Karpas-422 (cell line): ENCODE results near the gene SPHK1. TPM values are rescaled to one million over a fixed set of nuclear protein-coding genes. Genes with fewer than 3 reads are reported as not detected.

Experiments used
- DNase-seq: peaks from one replicate; pipeline ENCODE4 v3.0.0-alpha.2; 2015
- H2AFZ ChIP-seq: fragments of 200-600 bp; sonication (generic); 2 replicates; pipeline ENCODE4 v1.6.1; 2014; ENCODE audit warnings: antibody characterized with exemption, low read length, mixed read lengths
- H3K27ac ChIP-seq: fragments of 200-600 bp; sonication (generic); 2 replicates; pipeline ENCODE4 v1.5.1; 2014; ENCODE audit warnings: mild to moderate bottlenecking, low read length, moderate library complexity
- H3K27me3 ChIP-seq: fragments of 200-600 bp; sonication (generic); 2 replicates; pipeline ENCODE4 v1.6.1; 2014; ENCODE audit warnings: low read length, mixed read lengths
- H3K36me3 ChIP-seq: fragments of 200-600 bp; sonication (generic); 2 replicates; pipeline ENCODE4 v1.6.1; 2014; ENCODE audit warnings: low read length, mixed read lengths; ENCODE audit not compliant: insufficient read depth
- H3K4me1 ChIP-seq: fragments of 200-600 bp; sonication (generic); 2 replicates; pipeline ENCODE4 v1.6.1; 2014; ENCODE audit warnings: mild to moderate bottlenecking, low read length, mixed read lengths
- H3K4me2 ChIP-seq: fragments of 200-600 bp; sonication (generic); 2 replicates; pipeline ENCODE4 v1.6.1; 2014; ENCODE audit warnings: low read length, low read depth, mild to moderate bottlenecking; ENCODE audit not compliant: poor library complexity, severe bottlenecking
- H3K4me3 ChIP-seq: fragments of 200-600 bp; sonication (generic); 2 replicates; pipeline ENCODE4 v1.5.1; 2014; ENCODE audit warnings: mild to moderate bottlenecking, antibody characterized with exemption, low read length, mixed read lengths
- H3K79me2 ChIP-seq: fragments of 200-600 bp; sonication (generic); 2 replicates; pipeline ENCODE4 v1.6.1; 2014; ENCODE audit warnings: mild to moderate bottlenecking, low read length, mixed read lengths
- H3K9ac ChIP-seq: fragments of 200-600 bp; sonication (generic); 2 replicates; pipeline ENCODE4 v1.6.0; 2014; ENCODE audit warnings: low read length
- H3K9me2 ChIP-seq: fragments of 200-600 bp; sonication (generic), shearing (Covaris generic); replicated peaks from 2 replicates; pipeline ENCODE4 v1.6.0; 2014; ENCODE audit warnings: mild to moderate bottlenecking, low read length, moderate library complexity; ENCODE audit not compliant: insufficient read depth
- H3K9me3 ChIP-seq: fragments of 300-700, 200-600 bp; sonication (generic); 2 replicates; pipeline ENCODE4 v1.6.1; 2014; ENCODE audit warnings: low read length, mixed read lengths
- H4K20me1 ChIP-seq: fragments of 200-600 bp; sonication (generic); 2 replicates; pipeline ENCODE4 v1.6.1; 2014; ENCODE audit warnings: mild to moderate bottlenecking, antibody characterized with exemption, low read length, low read depth; ENCODE audit not compliant: insufficient read depth
- total RNA-seq: library from RNA; depleted of rRNA; stranded (reverse); fragments of >200 nt; shearing (Covaris generic); gene quantifications from 2 replicates; pipeline ENCODE4 v1.2.3, GENCODE V29; 2014; ENCODE audit warnings: low replicate concordance

The SPHK1 gene
- total RNA-seq, 1 experiment from 2014 or later: 0.67 TPM

DNA sequence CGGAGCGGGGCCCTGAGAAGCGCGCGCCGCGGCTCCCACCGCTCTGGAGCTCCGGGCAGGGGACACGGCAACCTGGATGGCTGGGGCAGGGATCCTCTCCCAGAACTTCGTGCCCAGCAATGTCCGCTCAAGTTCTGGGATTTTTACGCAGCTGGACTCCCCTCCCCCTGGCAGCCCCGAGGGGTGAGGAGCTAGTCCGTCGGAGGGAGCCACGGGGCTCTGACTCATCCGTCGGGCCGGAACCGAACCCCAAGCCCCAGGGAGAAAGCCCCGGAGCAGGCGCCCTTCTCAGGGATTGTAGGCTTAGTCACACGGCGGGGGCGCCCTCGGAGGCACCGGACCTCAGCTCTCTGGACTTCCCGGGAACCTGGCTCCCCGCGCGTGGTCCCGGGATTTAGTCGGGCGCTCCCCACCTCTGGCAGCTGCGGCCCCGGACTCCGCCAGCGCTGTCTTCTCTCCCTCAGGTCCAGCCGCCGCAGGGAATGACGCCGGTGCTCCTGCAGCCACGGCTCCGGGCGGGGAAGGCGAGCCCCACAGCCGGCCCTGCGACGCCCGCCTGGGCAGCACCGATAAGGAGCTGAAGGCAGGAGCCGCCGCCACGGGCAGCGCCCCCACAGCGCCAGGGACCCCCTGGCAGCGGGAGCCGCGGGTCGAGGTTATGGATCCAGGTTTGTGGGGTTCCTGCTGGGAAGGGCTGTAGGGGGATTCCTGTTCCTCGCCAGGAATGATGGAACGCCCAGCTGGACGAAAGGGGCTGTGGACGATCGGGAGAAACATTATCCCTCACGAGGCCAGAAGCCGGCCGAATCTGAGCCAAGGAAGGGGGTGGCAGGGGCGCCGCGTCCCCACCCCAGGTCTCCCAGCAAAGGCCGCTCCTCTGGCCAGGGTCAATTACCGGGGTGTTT is 830 bp downstream of the SPHK1 start:
- Histone ChIP-seq H3K27ac (no peak overlapping the region), H3K36me3 (no peaks in the 10 kb centered on the region), H3K4me3 (peak overlapping the region; percentile 31; the same call in 1 of the 2 replicates), H3K4me2 (peak overlapping the region; percentile 80), H3K27me3 (no peaks in the 10 kb centered on the region), H3K79me2 (no peaks in the 10 kb centered on the region), H3K4me1 (peaks cover 32% of the 10 kb centered on the region), H4K20me1 (peaks cover 5% of the 10 kb centered on the region; the same call in 1 of the 2 replicates), H3K9ac (0 out of 2 replicates have a peak overlapping the region, but pooled peaks have one; percentile 62), H2AFZ (no peak overlapping the region), H3K9me3 (no peaks in the 10 kb centered on the region), H3K9me2 (no peaks in the 10 kb centered on the region)
- no peak for DNase-seq

DNA sequence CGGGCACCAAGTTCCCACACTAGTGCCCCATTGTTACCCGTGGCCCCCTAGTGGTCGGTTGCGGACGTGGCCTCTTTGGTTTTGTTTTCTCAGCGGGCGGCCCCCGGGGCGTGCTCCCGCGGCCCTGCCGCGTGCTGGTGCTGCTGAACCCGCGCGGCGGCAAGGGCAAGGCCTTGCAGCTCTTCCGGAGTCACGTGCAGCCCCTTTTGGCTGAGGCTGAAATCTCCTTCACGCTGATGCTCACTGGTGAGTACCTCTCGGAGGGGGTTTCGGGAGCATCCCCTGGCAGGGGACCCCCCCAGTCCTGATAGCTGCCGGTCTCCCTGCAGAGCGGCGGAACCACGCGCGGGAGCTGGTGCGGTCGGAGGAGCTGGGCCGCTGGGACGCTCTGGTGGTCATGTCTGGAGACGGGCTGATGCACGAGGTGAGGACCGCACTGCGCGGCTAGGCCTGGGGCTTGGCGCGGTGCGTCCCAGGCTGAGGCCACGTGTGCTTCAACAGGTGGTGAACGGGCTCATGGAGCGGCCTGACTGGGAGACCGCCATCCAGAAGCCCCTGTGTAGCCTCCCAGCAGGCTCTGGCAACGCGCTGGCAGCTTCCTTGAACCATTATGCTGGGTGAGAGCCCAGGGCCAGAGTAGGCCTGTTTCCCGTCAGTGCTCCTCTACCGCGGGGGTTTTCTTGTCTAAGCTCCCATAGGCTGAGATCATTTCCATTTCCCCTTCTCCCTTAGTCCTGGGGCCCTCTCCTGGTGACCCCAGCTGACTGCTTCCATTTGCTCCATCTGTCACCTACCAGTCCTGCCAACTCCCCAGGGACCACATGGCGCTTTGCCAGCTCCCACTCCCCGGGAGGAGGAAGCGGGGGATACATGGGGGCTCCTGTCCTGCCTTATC is 1.7 kb downstream of the SPHK1 start:
- peak; percentile 95 for DNase-seq
- H3K4me3 ChIP-seq: no peak overlapping the region; the same call in 1 of the 2 replicates

DNA sequence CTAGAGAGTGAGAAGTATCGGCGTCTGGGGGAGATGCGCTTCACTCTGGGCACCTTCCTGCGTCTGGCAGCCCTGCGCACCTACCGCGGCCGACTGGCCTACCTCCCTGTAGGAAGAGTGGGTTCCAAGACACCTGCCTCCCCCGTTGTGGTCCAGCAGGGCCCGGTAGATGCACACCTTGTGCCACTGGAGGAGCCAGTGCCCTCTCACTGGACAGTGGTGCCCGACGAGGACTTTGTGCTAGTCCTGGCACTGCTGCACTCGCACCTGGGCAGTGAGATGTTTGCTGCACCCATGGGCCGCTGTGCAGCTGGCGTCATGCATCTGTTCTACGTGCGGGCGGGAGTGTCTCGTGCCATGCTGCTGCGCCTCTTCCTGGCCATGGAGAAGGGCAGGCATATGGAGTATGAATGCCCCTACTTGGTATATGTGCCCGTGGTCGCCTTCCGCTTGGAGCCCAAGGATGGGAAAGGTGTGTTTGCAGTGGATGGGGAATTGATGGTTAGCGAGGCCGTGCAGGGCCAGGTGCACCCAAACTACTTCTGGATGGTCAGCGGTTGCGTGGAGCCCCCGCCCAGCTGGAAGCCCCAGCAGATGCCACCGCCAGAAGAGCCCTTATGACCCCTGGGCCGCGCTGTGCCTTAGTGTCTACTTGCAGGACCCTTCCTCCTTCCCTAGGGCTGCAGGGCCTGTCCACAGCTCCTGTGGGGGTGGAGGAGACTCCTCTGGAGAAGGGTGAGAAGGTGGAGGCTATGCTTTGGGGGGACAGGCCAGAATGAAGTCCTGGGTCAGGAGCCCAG is 2.8 kb downstream of the SPHK1 start:
- Histone ChIP-seq H3K4me3 (no peak overlapping the region), H3K9ac (no peak overlapping the region), H2AFZ (no peak overlapping the region), H3K4me2 (no peak overlapping the region), H3K4me1 (peaks cover 32% of the 10 kb centered on the region), H3K9me3 (no peaks in the 10 kb centered on the region), H3K79me2 (no peaks in the 10 kb centered on the region), H4K20me1 (peaks cover 5% of the 10 kb centered on the region; the same call in 1 of the 2 replicates), H3K27me3 (no peaks in the 10 kb centered on the region), H3K9me2 (no peaks in the 10 kb centered on the region), H3K36me3 (no peaks in the 10 kb centered on the region), H3K27ac (no peak overlapping the region)
- peak; percentile 39 for DNase-seq

More for the DNA sequence above, 1.7 kb downstream of the SPHK1 start:
- no peaks in the 10 kb centered on the region for H3K79me2 ChIP-seq
- H3K9me3 ChIP-seq: no peaks in the 10 kb centered on the region
- peaks cover 32% of the 10 kb centered on the region for H3K4me1 ChIP-seq
- H2AFZ ChIP-seq: peak overlapping the region; percentile 43; the same call in 1 of the 2 replicates
- no peaks in the 10 kb centered on the region for H3K9me2 ChIP-seq
- H3K4me2 ChIP-seq: peak overlapping the region; percentile 41
- no peaks in the 10 kb centered on the region for H3K36me3 ChIP-seq
- H3K27ac ChIP-seq: no peak overlapping the region
- peak overlapping the region; percentile 43; the same call in 1 of the 2 replicates for H3K9ac ChIP-seq
- peaks cover 5% of the 10 kb centered on the region; the same call in 1 of the 2 replicates for H4K20me1 ChIP-seq
- H3K27me3 ChIP-seq: no peaks in the 10 kb centered on the region

DNA sequence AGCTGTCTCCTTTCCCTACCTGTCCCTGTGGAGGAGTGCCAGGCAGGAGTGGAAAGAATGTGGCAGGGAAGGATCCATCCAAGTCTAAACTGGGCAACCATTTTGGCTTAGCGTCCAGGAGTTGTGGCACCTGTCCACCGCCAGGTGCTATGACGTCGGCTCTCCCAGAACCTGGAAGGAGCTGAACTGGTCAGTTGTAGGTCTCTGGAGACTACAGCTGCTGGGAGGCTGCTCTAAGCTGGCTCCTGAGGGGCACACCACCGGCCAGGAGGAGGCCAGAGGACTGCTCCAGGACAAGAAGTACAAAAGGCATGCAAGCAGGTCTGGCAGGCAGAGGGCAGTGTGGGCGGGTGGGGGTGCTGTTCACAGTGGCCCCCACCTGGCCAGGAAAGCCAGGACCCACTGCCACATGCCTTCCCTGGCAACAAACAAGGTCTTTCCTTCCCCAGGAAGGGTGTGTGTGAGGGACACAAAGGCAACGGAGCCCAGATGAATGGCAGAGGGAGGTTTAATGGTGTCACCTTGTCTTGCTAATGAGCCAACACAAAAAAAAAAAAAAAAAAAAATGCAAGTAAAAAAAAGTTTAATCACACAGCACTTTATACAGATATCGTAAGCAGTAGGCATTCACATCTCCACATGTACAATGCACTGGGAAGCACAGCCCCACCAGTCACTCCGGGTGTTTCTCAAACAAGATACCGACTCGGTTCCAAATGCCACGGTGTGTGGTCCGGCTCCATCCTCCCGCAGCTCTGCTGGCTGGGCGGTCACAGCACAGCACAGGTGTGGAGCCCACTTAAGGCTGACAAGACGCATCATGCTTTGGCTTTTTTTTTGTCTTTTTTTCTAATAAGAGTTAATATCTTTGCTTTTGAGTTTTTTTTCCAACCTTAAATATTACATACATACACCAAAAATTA is 4.8 kb downstream of the SPHK1 start:
- peak; percentile 41 for DNase-seq
- Histone ChIP-seq H3K4me1 (peaks cover 16% of the 10 kb centered on the region), H4K20me1 (peaks cover 5% of the 10 kb centered on the region; the same call in 1 of the 2 replicates), H3K79me2 (no peaks in the 10 kb centered on the region), H3K9me2 (no peaks in the 10 kb centered on the region), H3K27me3 (no peaks in the 10 kb centered on the region), H3K4me3 (no peak overlapping the region), H3K36me3 (no peaks in the 10 kb centered on the region), H3K4me2 (no peak overlapping the region), H3K27ac (no peak overlapping the region), H2AFZ (no peak overlapping the region), H3K9ac (no peak overlapping the region), H3K9me3 (no peaks in the 10 kb centered on the region)

DNA sequence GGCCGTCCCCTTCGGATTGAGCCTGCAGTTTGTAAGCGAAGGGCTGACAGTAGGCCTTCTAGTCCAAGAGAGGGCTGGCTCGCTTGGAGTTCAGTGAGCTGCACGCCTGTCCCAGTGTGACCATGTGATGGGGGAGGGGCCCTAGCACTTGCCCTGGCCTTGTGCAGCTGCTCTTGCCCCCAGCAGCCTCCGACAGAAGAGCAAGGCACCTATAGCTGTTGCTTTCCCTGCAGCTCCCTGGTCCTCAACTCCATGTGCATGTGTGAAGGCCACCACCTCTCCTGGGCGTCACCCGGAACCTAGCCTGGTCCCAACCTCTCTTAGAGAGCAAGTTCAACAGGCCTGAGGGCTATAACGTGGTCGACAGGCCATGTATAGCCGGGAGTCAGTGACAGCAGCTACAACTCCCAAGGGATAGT is 5.6 kb downstream of the SPHK1 start:
- Histone ChIP-seq H3K4me1 (peaks cover 10% of the 10 kb centered on the region), H4K20me1 (peaks cover 5% of the 10 kb centered on the region; the same call in 1 of the 2 replicates), H3K4me2 (no peak overlapping the region), H3K9ac (no peak overlapping the region), H3K79me2 (no peaks in the 10 kb centered on the region), H2AFZ (no peak overlapping the region), H3K4me3 (no peak overlapping the region), H3K27ac (no peak overlapping the region), H3K9me3 (no peaks in the 10 kb centered on the region), H3K9me2 (no peaks in the 10 kb centered on the region), H3K36me3 (no peaks in the 10 kb centered on the region), H3K27me3 (no peaks in the 10 kb centered on the region)
- DNase-seq: peak; percentile 36

DNA sequence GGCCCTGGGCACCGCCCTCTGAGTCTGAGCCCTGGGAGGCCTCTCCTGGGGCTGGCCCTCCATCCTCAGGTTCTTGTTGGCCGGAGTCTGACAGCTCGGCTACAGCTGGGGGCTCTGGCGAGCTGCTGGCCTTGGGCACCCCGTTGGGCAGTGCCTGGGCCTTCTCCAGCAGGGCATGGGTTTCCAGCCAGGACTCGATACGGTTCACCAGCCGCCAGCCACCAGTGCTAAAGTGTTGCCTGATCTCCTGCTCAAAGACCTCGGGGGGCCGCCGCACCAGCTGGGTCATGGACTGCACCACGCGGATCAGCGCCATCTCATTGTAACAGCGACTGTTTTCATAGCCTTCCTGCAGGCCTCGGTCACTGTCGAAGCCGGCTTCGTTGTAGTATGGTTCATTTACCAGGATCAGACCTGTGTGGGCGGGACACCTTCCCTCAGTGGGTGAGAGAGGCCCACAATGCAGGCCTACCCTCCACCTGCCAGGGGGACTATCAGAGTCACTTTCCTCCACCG is 6.8 kb downstream of the SPHK1 start:
- H3K27me3 ChIP-seq: no peaks in the 10 kb centered on the region
- H4K20me1 ChIP-seq: no peaks in the 10 kb centered on the region
- no peak overlapping the region for H3K4me2 ChIP-seq
- no peak overlapping the region for H3K9ac ChIP-seq
- 0 out of 2 replicates have a peak, but pooled peaks cover 3% of the 10 kb centered on the region for H3K36me3 ChIP-seq
- H3K79me2 ChIP-seq: no peaks in the 10 kb centered on the region
- peaks cover under 1% of the 10 kb centered on the region for H3K4me1 ChIP-seq
- no peaks in the 10 kb centered on the region for H3K9me2 ChIP-seq
- no peaks in the 10 kb centered on the region for H3K9me3 ChIP-seq
- no peak overlapping the region for H2AFZ ChIP-seq
- no peak for DNase-seq
- H3K4me3 ChIP-seq: no peak overlapping the region
- no peak overlapping the region for H3K27ac ChIP-seq

DNA sequence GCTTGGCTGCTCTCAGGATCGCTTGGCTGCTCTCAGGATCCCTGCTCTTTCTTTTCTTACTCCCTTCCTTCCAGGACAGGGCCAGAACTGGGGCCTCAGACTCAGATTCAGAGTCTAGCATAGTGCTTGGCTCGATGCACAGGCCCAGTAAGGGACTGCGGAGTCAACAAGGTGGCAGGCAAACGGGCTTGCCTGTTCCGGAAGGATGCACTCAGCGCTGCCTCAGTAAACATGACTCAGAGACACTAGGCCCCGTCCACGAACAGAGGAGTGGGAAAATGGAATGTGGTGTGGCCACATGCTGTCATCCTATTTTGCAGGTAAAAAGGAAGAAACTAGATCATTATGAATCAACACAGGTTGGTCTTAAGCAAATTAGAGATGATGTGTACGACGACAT is 9.8 kb downstream of the SPHK1 start:
- H3K9me3 ChIP-seq: no peaks in the 10 kb centered on the region
- DNase-seq: no peak

More for the DNA sequence above, 9.8 kb downstream of the SPHK1 start:
- Histone ChIP-seq H3K27ac (no peak overlapping the region), H3K27me3 (no peaks in the 10 kb centered on the region), H3K4me2 (no peak overlapping the region), H3K9ac (no peak overlapping the region), H3K4me3 (no peak overlapping the region), H2AFZ (no peak overlapping the region), H4K20me1 (no peaks in the 10 kb centered on the region), H3K9me2 (no peaks in the 10 kb centered on the region), H3K4me1 (no peaks in the 10 kb centered on the region), H3K36me3 (peaks cover 11% of the 10 kb centered on the region; the same call in 1 of the 2 replicates), H3K79me2 (no peaks in the 10 kb centered on the region)
